Measurements from ENCODE around the gene CISD1.
"Not testable (repeated sequence)": the region's sequence is repeated elsewhere in the genome, so short reads cannot be mapped to it uniquely, and the experiment has no call there.

DNA sequence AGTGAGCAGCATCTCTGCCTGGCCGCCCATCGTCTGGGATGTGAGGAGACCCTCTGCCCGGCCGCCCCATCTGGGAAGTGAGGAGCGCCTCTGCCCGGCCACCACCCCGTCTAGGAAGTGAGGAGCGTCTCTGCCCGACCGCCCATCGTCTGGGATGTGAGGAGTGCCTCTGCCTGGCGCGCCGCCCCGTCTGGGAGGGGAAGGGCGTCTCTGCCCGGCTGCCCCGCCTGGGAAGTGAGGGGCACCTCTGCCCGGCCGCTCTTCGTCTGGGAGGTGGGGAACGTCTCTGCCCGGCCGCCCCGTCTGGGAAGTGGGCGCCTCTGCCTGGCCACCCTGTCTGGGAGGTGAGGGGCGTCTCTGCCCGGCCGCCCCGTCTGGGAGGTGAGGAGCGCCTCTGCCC is 25.2 kb upstream of the CISD1 start:
- TF ChIP-seq RAD21 (conservative IDR thresholded peaks at IDR 0.05 in 1 of 2, IDR thresholded peaks at IDR 0.05 in 1 of 2); MYC (IDR thresholded peaks at IDR 0.05; ENCODE audit: borderline replicate concordance, low read length); EP300 (IDR thresholded peaks at IDR 0.05): not testable (repeated sequence)
- TF ChIP-seq, protein P1, sequence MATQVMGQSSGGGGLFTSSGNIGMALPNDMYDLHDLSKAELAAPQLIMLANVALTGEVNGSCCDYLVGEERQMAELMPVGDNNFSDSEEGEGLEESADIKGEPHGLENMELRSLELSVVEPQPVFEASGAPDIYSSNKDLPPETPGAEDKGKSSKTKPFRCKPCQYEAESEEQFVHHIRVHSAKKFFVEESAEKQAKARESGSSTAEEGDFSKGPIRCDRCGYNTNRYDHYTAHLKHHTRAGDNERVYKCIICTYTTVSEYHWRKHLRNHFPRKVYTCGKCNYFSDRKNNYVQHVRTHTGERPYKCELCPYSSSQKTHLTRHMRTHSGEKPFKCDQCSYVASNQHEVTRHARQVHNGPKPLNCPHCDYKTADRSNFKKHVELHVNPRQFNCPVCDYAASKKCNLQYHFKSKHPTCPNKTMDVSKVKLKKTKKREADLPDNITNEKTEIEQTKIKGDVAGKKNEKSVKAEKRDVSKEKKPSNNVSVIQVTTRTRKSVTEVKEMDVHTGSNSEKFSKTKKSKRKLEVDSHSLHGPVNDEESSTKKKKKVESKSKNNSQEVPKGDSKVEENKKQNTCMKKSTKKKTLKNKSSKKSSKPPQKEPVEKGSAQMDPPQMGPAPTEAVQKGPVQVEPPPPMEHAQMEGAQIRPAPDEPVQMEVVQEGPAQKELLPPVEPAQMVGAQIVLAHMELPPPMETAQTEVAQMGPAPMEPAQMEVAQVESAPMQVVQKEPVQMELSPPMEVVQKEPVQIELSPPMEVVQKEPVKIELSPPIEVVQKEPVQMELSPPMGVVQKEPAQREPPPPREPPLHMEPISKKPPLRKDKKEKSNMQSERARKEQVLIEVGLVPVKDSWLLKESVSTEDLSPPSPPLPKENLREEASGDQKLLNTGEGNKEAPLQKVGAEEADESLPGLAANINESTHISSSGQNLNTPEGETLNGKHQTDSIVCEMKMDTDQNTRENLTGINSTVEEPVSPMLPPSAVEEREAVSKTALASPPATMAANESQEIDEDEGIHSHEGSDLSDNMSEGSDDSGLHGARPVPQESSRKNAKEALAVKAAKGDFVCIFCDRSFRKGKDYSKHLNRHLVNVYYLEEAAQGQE (IDR thresholded peaks at IDR 0.05) = not testable (repeated sequence)
- TF ChIP-seq, protein P2, sequence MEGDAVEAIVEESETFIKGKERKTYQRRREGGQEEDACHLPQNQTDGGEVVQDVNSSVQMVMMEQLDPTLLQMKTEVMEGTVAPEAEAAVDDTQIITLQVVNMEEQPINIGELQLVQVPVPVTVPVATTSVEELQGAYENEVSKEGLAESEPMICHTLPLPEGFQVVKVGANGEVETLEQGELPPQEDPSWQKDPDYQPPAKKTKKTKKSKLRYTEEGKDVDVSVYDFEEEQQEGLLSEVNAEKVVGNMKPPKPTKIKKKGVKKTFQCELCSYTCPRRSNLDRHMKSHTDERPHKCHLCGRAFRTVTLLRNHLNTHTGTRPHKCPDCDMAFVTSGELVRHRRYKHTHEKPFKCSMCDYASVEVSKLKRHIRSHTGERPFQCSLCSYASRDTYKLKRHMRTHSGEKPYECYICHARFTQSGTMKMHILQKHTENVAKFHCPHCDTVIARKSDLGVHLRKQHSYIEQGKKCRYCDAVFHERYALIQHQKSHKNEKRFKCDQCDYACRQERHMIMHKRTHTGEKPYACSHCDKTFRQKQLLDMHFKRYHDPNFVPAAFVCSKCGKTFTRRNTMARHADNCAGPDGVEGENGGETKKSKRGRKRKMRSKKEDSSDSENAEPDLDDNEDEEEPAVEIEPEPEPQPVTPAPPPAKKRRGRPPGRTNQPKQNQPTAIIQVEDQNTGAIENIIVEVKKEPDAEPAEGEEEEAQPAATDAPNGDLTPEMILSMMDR (IDR thresholded peaks at IDR 0.05) = not testable (repeated sequence)

Measured in A549 (cell line).